CD4-positive, alpha-beta T cell treated with Interleukin-12 subunit alpha and Interleukin-12 subunit beta, for 1 hour (primary cell): ENCODE measurements around the gene SASH1.
"Not testable (repeated sequence)": the region's sequence is repeated elsewhere in the genome, so short reads cannot be mapped to it uniquely, and the experiment has no call there.

Source experiments
- DNase-seq: peaks from one replicate; pipeline ENCODE4 v3.0.0-alpha.2; 2020

SASH1 gene

GRCh38 chr6:148370176-148370575, 27.5 kb downstream of the SASH1 start:
- no peak for DNase-seq

GRCh38 chr6:148374040-148374774, 31.6 kb downstream of the SASH1 start:
- no peak for DNase-seq

- DNase-seq: no peak
Measured at GRCh38 chr6:148375401-148375800, 32.8 kb downstream of the SASH1 start.

- no peak for DNase-seq
Measured at GRCh38 chr6:148379481-148379880, 36.8 kb downstream of the SASH1 start.

DNA sequence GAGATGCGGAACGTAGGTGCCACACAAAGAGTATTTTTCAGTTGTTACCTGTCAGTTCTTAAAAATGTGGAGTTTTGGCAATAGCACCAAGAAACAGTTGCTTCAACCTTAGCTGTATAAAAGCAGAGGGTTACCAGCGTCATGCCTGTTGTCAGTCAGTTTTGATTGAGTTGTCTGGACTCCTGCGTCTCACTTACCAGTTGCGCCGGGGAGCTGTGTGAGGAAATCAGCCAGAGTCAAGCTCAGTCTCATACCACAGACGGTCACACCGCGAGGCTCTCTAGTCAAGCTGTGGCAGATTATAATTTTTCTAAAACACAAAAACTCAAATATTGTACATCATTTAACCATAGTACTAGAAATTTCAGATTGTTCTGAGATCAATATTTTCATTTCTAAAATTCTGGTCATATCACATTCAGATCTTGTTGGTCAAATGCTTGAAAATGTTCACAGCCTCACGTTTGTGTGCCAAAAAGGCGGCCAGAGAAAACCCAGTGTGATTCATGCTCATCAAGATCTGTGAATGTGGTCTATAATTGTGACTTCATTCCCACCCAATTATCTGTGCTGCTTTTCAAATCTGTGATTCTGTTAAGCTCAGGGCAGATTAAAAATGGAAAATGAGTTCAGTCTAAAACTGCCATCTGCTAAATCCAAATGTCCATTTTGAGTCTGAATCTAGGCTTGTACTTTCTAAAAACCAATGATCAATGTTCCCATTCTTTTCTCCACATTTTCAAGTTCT, 37.5 kb downstream of the SASH1 start:
- no peak for DNase-seq

DNA sequence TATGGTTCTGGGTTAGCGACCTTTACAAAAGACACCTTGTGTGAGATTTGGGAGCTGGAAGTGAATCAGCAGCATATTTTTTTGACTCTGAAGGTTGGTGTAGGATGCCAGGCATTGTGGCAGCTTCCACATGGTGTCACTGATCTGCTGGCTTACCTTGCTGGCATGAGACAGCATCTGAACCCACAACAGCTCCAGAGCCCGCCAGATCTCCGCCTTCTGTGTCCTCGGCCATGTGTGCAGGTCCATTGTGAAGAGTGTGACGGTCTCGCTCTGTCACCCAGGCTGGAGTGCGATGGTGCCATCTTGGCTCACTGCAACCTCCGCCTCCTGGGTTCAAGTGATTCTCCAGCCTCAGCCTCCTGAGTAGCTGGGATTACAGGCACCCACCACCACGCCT, 39.4 kb downstream of the SASH1 start:
- DNase-seq: not testable (repeated sequence)

GRCh38 chr6:148382861-148383260, 40.2 kb downstream of the SASH1 start:
- DNase-seq: no peak

DNA sequence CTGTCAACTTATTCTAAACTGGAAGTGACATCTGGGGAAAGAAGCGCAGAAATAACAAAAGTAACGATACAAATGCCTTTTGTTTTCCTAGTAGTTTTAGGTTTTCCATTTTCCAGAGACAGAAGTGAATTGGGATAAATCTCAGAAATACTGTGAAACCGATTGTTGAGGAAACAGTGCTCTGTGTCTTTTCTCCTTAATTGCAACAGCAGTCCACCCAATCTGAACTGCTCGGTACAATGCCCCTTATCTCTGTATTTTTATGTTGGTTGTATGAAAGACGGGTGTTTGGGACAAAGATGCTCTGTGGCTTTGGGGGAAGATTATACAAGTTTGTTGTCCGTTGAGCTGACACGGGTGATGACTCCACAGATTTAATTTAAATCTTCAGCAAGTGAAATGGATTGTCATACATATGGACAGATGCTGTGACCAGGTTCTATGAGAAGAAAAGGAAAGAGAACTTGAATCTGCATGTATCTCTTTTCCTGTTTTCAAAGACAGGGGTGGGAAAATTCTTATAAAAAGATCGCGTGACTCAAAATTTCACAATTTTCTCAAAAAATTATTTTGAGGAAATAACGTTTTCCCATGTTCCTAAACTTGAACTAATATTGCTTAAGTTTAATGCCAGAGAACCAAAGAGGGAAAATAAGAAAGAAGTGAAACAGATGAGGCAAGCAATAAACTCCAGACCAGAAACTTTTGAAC, 41.2 kb downstream of the SASH1 start:
- no peak for DNase-seq

- no peak for DNase-seq
Measured at GRCh38 chr6:148385379-148385778, 42.7 kb downstream of the SASH1 start.

GRCh38 chr6:148388521-148388920, 45.9 kb downstream of the SASH1 start:
- no peak for DNase-seq

GRCh38 chr6:148389086-148389485, 46.4 kb downstream of the SASH1 start:
- no peak for DNase-seq

- no peak for DNase-seq
Measured at GRCh38 chr6:148389917-148390316, 47.3 kb downstream of the SASH1 start.

- not testable (repeated sequence) for DNase-seq
Measured at GRCh38 chr6:148392127-148392526, 49.5 kb downstream of the SASH1 start.

- no peak for DNase-seq
Measured at GRCh38 chr6:148392671-148393070, 50.0 kb downstream of the SASH1 start.

- no peak for DNase-seq
Measured at GRCh38 chr6:148395583-148396101, 53.0 kb downstream of the SASH1 start.

GRCh38 chr6:148396411-148396810, 53.8 kb downstream of the SASH1 start:
- no peak for DNase-seq

GRCh38 chr6:148396926-148397325, 54.3 kb downstream of the SASH1 start:
- DNase-seq: no peak

DNA sequence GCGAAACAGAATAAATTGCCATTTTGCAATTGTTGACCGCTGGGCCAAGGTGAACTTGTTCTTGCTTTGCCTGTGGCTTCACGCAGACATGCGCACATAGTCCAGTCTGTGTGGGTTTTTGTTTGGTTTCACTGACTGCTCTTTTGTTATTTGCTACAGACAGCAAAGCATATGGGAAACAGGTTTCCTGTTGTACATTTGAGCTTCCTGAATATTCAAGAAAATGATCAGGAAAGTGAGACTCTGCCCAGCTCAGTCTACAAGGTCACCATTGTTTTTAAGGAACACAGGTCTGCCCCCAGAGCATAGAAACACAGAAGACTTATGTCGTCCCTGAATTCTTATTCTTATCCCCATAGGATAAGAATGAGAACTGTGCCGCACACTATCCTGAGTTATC, 55.6 kb downstream of the SASH1 start:
- no peak for DNase-seq

GRCh38 chr6:148398678-148399077, 56.0 kb downstream of the SASH1 start:
- DNase-seq: no peak

GRCh38 chr6:148401571-148401970, 58.9 kb downstream of the SASH1 start:
- DNase-seq: no peak

GRCh38 chr6:148404456-148405054, 61.9 kb downstream of the SASH1 start:
- no peak for DNase-seq

GRCh38 chr6:148405894-148406293, 63.3 kb downstream of the SASH1 start:
- DNase-seq: no peak
